AG04449 (cell line): ENCODE measurements around the gene CETN2.

ENCODE experiments used
- CTCF ChIA-PET: fragments of 350-600 bp; formaldehyde crosslinking; extraction: SDS; loops from one replicate; lab custom pipeline; 2021; ENCODE audit warnings: antibody characterized with exemption; lab: Yijun Ruan, JAX
- POLR2A ChIA-PET: fragments of 400-600, 350-600 bp; formaldehyde crosslinking; extraction: SDS; loops from one replicate; lab custom pipeline; 2020; ENCODE audit warnings: antibody characterized with exemption, inconsistent platforms; lab: Yijun Ruan, JAX
- DNase-seq: peaks from one replicate; pipeline ENCODE4 v3.0.0-alpha.2; 2010; ENCODE audit warnings: low read depth, low spot score
- H3K4me3 ChIP-seq: 2 replicates; pipeline ENCODE4 v1.5.1; 2011; ENCODE audit warnings: low read depth, mild to moderate bottlenecking, control low read depth, low read length
- TF ChIP-seq, protein P1 (sequence below): IDR thresholded peaks from one replicate; pipeline ENCODE4 v1.5.1; 2011; ENCODE audit warnings: mild to moderate bottlenecking, moderate library complexity, low read length, control low read depth, inconsistent platforms; ENCODE audit not compliant: insufficient read depth; ENCODE audit errors: missing control alignments

The CETN2 gene

DNA sequence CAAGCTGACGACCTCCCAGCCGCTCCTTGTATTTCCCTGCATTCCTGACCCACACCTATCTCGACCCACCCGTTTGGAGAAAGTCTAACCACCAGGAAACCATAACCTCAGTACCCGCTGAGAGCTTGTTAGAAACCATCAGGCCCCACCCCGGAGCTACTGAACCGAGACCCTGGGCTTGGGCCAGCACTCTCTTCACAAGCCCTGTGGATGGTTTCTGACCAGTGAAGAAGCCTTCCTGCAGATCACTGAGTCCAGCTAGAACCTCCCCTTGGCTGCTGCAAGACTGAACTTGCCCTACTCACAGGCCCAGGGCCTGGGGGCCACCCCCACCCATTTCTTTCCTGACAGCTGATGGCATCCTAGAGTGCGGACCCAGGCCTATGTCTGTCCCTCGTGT lies 40.7 kb upstream of the CETN2 start:
- DNase-seq, result no peak
- H3K4me3 ChIP-seq, result no peak overlapping the region
- TF ChIP-seq, protein P1, sequence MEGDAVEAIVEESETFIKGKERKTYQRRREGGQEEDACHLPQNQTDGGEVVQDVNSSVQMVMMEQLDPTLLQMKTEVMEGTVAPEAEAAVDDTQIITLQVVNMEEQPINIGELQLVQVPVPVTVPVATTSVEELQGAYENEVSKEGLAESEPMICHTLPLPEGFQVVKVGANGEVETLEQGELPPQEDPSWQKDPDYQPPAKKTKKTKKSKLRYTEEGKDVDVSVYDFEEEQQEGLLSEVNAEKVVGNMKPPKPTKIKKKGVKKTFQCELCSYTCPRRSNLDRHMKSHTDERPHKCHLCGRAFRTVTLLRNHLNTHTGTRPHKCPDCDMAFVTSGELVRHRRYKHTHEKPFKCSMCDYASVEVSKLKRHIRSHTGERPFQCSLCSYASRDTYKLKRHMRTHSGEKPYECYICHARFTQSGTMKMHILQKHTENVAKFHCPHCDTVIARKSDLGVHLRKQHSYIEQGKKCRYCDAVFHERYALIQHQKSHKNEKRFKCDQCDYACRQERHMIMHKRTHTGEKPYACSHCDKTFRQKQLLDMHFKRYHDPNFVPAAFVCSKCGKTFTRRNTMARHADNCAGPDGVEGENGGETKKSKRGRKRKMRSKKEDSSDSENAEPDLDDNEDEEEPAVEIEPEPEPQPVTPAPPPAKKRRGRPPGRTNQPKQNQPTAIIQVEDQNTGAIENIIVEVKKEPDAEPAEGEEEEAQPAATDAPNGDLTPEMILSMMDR, result no peak
- POLR2A ChIA-PET, result no interaction called here
- CTCF ChIA-PET, result no interaction called here

DNA sequence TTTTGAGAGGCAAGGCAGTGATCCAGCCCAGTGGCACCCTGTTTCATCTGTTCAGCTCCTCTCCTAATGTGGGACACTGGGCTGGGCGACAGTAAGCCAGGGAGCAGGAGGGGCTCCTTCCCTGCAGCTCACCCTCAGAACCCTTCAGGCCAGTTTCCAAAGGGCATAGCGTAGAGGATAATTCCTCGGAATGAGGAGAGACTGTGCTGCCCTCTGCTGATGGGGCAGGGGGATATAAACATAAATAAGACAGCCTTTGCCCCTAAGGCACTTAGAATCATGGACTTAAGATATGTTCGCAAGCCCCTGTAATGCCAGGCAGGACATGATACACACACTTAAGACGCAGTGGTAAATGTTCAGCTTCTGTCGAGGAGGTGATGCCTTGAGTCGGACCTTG lies 39.4 kb upstream of the CETN2 start:
- TF ChIP-seq, protein P1, result no peak
- POLR2A ChIA-PET, result interaction anchor here (0.5 kb wide), 1 partner anchor 10 kb away, joined by 3 read pairs; no protein-coding TSS in a partner anchor
- H3K4me3 ChIP-seq, result no peak overlapping the region
- DNase-seq, result no peak
- CTCF ChIA-PET, result no interaction called here

DNA sequence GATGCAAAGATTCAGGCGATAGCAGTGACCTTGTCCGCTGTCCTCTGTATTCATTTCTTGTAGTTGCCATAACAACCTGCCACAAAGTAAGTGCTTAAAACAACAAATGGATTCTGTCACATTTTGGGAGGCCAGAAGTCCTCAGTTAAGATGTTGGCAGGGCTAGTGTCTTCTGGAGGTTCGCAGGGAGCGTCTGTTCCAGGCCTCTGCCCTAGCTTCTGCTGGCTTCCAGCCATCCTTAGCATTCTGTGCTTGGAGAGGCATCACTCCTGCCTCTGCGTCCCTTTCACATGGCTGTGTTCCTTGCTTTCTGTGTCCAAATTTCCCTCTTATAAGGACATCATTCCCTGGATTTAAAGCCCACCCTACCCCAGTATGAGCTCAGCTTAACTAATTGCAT lies 35.8 kb upstream of the CETN2 start:
- DNase-seq, result no peak
- H3K4me3 ChIP-seq, result no peak overlapping the region
- ChIA-PET CTCF (no interaction called here), POLR2A (no interaction called here)
- TF ChIP-seq, protein P1, result no peak

DNA sequence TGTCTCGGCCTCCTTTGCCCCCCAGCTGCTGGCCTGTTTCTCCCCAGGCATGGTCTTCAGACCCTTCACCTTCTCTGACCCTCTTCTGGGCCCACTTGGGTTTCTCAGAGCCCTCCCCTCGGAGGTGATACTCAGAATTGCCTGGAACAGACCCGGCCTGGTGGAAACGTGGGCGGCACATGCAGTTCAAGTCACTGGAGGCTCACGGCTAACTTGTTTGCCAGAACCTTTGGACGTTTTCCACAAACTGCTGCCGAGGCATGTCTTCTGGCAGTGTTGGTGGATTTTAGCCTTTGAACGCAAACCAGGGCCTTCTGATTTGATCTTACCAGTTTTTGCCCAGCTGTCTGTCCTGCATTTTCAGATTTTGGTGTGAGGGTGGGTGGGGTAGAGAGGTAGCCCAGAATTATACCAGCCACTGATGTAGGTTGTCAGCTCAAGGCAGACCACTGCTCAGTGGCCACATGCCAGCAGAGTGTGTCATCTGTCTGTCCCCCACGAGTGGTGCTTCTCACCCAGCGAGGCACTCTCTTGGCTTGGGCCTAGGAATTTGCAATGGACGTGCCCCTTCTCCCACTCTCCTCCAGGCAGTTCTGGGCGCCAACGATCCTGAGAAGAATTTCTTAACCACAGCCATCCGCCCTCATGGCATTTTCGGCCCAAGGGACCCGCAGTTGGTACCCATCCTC lies 34.8 kb upstream of the CETN2 start:
- ChIA-PET POLR2A (no interaction called here), CTCF (no interaction called here)
- H3K4me3 ChIP-seq, result no peak overlapping the region
- no peak for DNase-seq
- TF ChIP-seq, protein P1, result no peak

DNA sequence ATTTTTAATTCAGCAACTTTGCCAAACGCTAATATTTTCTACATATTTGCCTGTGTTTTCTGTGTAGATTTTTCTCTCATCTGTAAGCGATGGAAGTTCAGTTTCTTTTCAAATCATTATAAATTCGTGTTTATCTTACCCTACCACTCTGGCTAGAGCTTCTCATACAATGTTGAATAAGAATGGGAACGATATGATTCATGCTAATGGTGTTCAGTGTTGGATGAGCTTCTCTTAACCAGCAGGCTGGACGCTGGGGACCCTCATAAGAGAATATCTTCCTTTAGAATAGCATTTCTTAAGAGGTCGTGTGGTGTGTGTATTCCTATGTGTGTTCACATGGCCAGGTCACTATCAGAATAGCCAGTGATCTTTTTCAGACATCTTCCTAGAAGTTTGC lies 31.3 kb upstream of the CETN2 start:
- ChIA-PET CTCF (no interaction called here), POLR2A (no interaction called here)
- TF ChIP-seq, protein P1, result no peak
- H3K4me3 ChIP-seq, result no peak overlapping the region
- no peak for DNase-seq

DNA sequence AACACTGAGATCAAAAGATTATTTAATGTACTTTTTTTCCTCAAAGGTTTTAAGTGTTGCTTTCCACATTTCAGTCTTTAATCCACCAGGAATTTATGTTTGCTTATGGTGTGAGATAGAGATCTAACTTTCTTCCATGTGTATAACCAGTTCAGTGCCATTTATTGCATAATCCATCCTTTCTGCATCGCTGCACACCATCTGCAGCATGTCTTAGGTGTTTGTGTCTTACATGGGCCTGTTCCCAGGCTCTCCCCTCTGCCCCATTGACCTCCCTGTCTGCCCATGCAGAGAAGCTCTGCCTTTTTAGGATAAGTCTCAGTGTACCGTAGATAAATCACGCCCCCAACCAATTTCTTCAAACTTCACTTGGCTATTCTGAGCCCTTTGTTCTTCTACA lies 30.6 kb upstream of the CETN2 start:
- no peak for DNase-seq
- CTCF ChIA-PET, result no interaction called here
- no peak overlapping the region for H3K4me3 ChIP-seq
- TF ChIP-seq, protein P1, result no peak
- POLR2A ChIA-PET, result no interaction called here
